ENCODE data around the gene CCT8. TPM values are rescaled to one million over a fixed set of nuclear protein-coding genes. Genes with fewer than 3 reads are reported as not detected.

Gene CCT8
- total RNA-seq, 1 experiment from 2014 or later: 128 TPM

- Histone ChIP-seq H3K9me3 (ENCODE audit: insufficient read depth, low read depth) (no peaks in the 10 kb centered on the region), H3K79me2 (ENCODE audit: low read depth) (no peaks in the 10 kb centered on the region), H3K4me2 (no peak overlapping the region), H3F3A (ENCODE audit: insufficient read depth, low read depth) (peaks cover 30% of the 10 kb centered on the region), H3K4me3 (no peak overlapping the region), H4K20me1 (ENCODE audit: insufficient read depth) (0 out of 2 replicates have a peak, but pooled peaks cover 7% of the 10 kb centered on the region), H3K4me1 (replicated peaks; ENCODE audit: insufficient read depth) (no peaks in the 10 kb centered on the region), H3K36me3 (ENCODE audit: low read depth) (peaks cover 5% of the 10 kb centered on the region; the same call in 1 of the 2 replicates), H2AFZ (no peak overlapping the region), H3K9me2 (ENCODE audit: insufficient read depth) (no peaks in the 10 kb centered on the region), H3K27me3 (ENCODE audit: insufficient read depth, low read depth) (no peaks in the 10 kb centered on the region), H3K27ac (no peak overlapping the region)
- no peak for DNase-seq
- ChIA-PET POLR2A (ENCODE audit: unreplicated experiment) (no interaction called here), CTCF (no interaction called here)
- no peak for TF ChIP-seq EZH2 (IDR thresholded peaks at IDR 0.05; ENCODE audit: low read depth)
- no peak for TF ChIP-seq CTCF (conservative IDR thresholded peaks at IDR 0.05)
- intact Hi-C loops (cut with micrococcal nuclease; ENCODE audit: unreplicated experiment): no loop called here
- no TSS peak for BruUV-seq (replicated peaks)
Observed at GRCh38 chr21:29053011-29053553, 20.4 kb downstream of the CCT8 start.

- no TSS peak for BruUV-seq (replicated peaks)
- Histone ChIP-seq H3K9me3 (ENCODE audit: insufficient read depth, low read depth) (no peaks in the 10 kb centered on the region), H3K4me1 (replicated peaks; ENCODE audit: insufficient read depth) (no peaks in the 10 kb centered on the region), H3F3A (ENCODE audit: insufficient read depth, low read depth) (peaks cover 29% of the 10 kb centered on the region), H3K36me3 (ENCODE audit: low read depth) (peaks cover 5% of the 10 kb centered on the region; the same call in 1 of the 2 replicates), H3K27me3 (ENCODE audit: insufficient read depth, low read depth) (no peaks in the 10 kb centered on the region), H3K4me3 (no peak overlapping the region), H3K4me2 (no peak overlapping the region), H3K27ac (no peak overlapping the region), H4K20me1 (ENCODE audit: insufficient read depth) (0 out of 2 replicates have a peak, but pooled peaks cover 7% of the 10 kb centered on the region), H3K79me2 (ENCODE audit: low read depth) (no peaks in the 10 kb centered on the region), H2AFZ (no peak overlapping the region), H3K9me2 (ENCODE audit: insufficient read depth) (no peaks in the 10 kb centered on the region)
- CTCF ChIA-PET: no interaction called here
- POLR2A ChIA-PET (ENCODE audit: unreplicated experiment): no interaction called here
- TF ChIP-seq EZH2 (IDR thresholded peaks at IDR 0.05; ENCODE audit: low read depth) (no peak), CTCF (conservative IDR thresholded peaks at IDR 0.05) (no peak)
- DNase-seq: no peak
- intact Hi-C loops (cut with micrococcal nuclease; ENCODE audit: unreplicated experiment): no loop called here
Observed at GRCh38 chr21:29052224-29052623, 21.2 kb downstream of the CCT8 start.

GRCh38 chr21:29034678-29035077 is 38.8 kb downstream of the CCT8 start:
- ChIA-PET CTCF (interaction anchor here (0.6 kb wide), 1 partner anchor 1314 kb away, joined by 4 read pairs; no protein-coding TSS in a partner anchor), POLR2A (ENCODE audit: unreplicated experiment) (no interaction called here)
- no peak for DNase-seq
- Histone ChIP-seq H3K9me2 (ENCODE audit: insufficient read depth) (no peaks in the 10 kb centered on the region), H3K27ac (no peak overlapping the region), H3K4me1 (replicated peaks; ENCODE audit: insufficient read depth) (no peaks in the 10 kb centered on the region), H4K20me1 (ENCODE audit: insufficient read depth) (no peaks in the 10 kb centered on the region), H3K79me2 (ENCODE audit: low read depth) (no peaks in the 10 kb centered on the region), H3K9me3 (ENCODE audit: insufficient read depth, low read depth) (no peaks in the 10 kb centered on the region), H3K4me3 (no peak overlapping the region), H3K27me3 (ENCODE audit: insufficient read depth, low read depth) (no peaks in the 10 kb centered on the region), H2AFZ (no peak overlapping the region), H3K36me3 (ENCODE audit: low read depth) (peaks cover 10% of the 10 kb centered on the region), H3F3A (ENCODE audit: insufficient read depth, low read depth) (no peaks in the 10 kb centered on the region), H3K4me2 (no peak overlapping the region)
- intact Hi-C loops (cut with micrococcal nuclease; ENCODE audit: unreplicated experiment): no loop called here
- no peak for TF ChIP-seq EZH2 (IDR thresholded peaks at IDR 0.05; ENCODE audit: low read depth)
- no peak for TF ChIP-seq CTCF (conservative IDR thresholded peaks at IDR 0.05)
- no TSS peak for BruUV-seq (replicated peaks)

All from PC-9 (cell line).